Type B pancreatic cell (in vitro differentiated cells): ENCODE results near the gene ZNF503. TPM values are rescaled to one million over a fixed set of nuclear protein-coding genes. Genes with fewer than 3 reads are reported as not detected.
A peak's percentile ranks its signal among the peaks of the same experiment; 100 is the strongest.

Experiments
- DNase-seq: peaks from one replicate; pipeline ENCODE4 v3.0.0; 2021; ENCODE audit warnings: mixed read lengths; ENCODE audit not compliant: unreplicated experiment; ENCODE audit errors: extremely low spot score
- H3K27ac Mint-ChIP-seq: 2 replicates; pipeline ENCODE4 v1.8.0; 2021; ENCODE audit warnings: mild to moderate bottlenecking, mixed read lengths
- H3K27me3 Mint-ChIP-seq: 2 replicates; pipeline ENCODE4 v1.8.0; 2021; ENCODE audit warnings: mixed read lengths
- H3K36me3 Mint-ChIP-seq: 2 replicates; pipeline ENCODE4 v1.8.0; 2021; ENCODE audit warnings: mixed read lengths
- H3K4me1 Mint-ChIP-seq: one replicate; pipeline ENCODE4 v1.8.0; 2021; ENCODE audit warnings: mixed read lengths; ENCODE audit not compliant: unreplicated experiment
- H3K4me3 Mint-ChIP-seq: 2 replicates; pipeline ENCODE4 v1.8.0; 2021; ENCODE audit warnings: mild to moderate bottlenecking, mixed read lengths
- H3K9me3 Mint-ChIP-seq: 2 replicates; pipeline ENCODE4 v1.8.0; 2021; ENCODE audit warnings: mixed read lengths
- total RNA-seq: library from RNA; stranded (reverse); gene quantifications from 2 replicates; pipeline ENCODE4 v1.2.1, GENCODE V29; 2021; ENCODE audit warnings: low replicate concordance
- TF ChIP-seq, protein P1 (sequence below): fragments of 200-600 bp; sonication (generic); conservative IDR thresholded peaks from 2 replicates; pipeline ENCODE4 v1.5.0; 2021; ENCODE audit warnings: antibody characterized with exemption, mild to moderate bottlenecking

ZNF503 gene
- total RNA-seq, 1 donor from 2014 or later: 88.4 TPM

DNA sequence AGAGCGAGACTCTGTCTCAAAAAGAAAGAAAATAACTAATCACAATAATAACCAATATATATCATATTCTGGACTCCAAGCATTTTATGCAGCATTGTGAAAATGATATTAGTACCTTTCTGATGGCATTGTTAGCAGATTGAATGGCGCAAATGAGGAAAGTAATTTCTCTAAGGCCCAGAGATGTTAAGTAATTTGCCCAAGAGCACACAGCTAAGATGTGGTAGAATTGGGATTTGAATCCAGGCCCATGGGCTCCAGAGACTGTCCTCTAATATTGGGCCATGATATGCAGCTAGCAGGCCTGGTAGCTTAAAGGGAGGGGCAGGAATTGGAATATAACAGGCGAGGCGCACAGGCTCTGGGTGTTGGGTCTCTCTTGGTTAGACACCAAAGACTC is 44.1 kb downstream of the ZNF503 start:
- H3K4me3 Mint-ChIP-seq: no peak overlapping the region
- no peak overlapping the region for H3K27ac Mint-ChIP-seq
- no peak for DNase-seq
- peaks cover 7% of the 10 kb centered on the region for H3K27me3 Mint-ChIP-seq
- peaks cover 16% of the 10 kb centered on the region for H3K9me3 Mint-ChIP-seq
- TF ChIP-seq, protein P1, sequence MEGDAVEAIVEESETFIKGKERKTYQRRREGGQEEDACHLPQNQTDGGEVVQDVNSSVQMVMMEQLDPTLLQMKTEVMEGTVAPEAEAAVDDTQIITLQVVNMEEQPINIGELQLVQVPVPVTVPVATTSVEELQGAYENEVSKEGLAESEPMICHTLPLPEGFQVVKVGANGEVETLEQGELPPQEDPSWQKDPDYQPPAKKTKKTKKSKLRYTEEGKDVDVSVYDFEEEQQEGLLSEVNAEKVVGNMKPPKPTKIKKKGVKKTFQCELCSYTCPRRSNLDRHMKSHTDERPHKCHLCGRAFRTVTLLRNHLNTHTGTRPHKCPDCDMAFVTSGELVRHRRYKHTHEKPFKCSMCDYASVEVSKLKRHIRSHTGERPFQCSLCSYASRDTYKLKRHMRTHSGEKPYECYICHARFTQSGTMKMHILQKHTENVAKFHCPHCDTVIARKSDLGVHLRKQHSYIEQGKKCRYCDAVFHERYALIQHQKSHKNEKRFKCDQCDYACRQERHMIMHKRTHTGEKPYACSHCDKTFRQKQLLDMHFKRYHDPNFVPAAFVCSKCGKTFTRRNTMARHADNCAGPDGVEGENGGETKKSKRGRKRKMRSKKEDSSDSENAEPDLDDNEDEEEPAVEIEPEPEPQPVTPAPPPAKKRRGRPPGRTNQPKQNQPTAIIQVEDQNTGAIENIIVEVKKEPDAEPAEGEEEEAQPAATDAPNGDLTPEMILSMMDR: no peak
- H3K4me1 Mint-ChIP-seq: peaks cover 20% of the 10 kb centered on the region
- no peaks in the 10 kb centered on the region for H3K36me3 Mint-ChIP-seq

DNA sequence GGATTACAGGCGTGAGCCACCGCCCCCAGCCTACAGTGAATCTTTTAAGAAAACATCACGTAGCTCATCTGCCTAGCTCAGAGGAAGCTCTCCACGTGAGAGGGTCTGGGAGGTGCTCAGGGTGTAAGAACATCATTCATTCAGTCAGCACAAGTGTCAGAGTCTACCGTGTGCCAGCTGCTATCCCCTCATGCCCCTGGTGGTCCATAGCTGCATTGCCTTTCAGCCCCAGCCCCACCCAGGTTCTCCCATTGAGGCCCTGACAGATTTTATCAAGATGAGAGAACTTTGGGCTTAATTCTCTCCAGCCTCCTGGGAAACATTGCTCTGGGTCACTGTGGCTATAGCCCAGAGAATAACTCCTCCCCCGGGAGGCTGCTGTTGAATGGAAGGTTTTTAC is 45.1 kb downstream of the ZNF503 start:
- Mint-ChIP-seq H3K4me3 (no peak overlapping the region), H3K9me3 (peaks cover 19% of the 10 kb centered on the region), H3K27me3 (peaks cover 9% of the 10 kb centered on the region), H3K36me3 (no peaks in the 10 kb centered on the region), H3K27ac (no peak overlapping the region), H3K4me1 (peaks cover 22% of the 10 kb centered on the region)
- TF ChIP-seq, protein P1: peak; percentile 53
- DNase-seq: no peak

DNA sequence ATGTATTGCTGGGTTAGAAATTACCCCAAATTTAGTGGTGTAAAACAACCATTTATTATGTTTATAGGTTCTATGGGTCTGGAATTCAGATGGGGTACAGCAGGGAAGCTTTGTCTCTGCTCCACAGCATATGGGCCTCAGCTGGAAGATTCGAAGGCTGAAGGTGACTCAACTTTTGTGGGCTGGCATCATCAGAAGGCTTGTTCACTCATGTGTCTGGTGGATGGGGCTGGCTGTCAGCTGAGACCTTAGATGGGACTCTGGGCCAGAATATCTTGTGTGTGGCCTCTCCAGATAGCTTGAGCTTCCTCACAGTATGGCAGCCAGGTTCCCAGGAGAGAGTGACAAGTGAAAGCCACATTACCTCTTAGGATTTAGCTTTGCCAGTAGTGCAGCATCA is 45.9 kb downstream of the ZNF503 start:
- H3K36me3 Mint-ChIP-seq: no peaks in the 10 kb centered on the region
- peaks cover 22% of the 10 kb centered on the region for H3K4me1 Mint-ChIP-seq
- DNase-seq: no peak
- no peak overlapping the region for H3K27ac Mint-ChIP-seq
- H3K9me3 Mint-ChIP-seq: peaks cover 15% of the 10 kb centered on the region
- H3K27me3 Mint-ChIP-seq: peaks cover 9% of the 10 kb centered on the region
- no peak overlapping the region for H3K4me3 Mint-ChIP-seq
- TF ChIP-seq, protein P1: no peak

DNA sequence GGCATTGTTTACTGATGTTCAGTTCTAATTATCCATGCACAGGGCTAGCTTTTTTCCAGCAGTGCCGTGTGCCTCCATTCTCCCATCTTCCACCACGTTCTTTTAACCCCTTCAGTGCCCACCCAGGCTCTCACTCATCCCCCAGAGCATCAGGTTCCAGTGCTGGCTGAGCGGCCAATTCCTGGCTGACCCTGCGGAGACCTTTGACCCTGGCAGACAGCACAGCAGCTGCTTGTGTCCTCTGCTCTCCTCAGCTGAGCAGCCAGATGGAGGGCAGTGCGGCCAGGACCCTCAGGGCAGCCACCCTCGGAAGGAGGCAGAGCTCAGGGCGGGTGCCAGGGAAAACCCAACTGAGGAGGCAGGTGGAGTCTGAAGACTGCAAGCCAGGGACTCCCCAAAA is 48.4 kb downstream of the ZNF503 start:
- Mint-ChIP-seq H3K27me3 (peaks cover 5% of the 10 kb centered on the region), H3K4me3 (no peak overlapping the region), H3K27ac (no peak overlapping the region), H3K4me1 (peaks cover 7% of the 10 kb centered on the region), H3K9me3 (peaks cover 11% of the 10 kb centered on the region), H3K36me3 (no peaks in the 10 kb centered on the region)
- TF ChIP-seq, protein P1: no peak
- DNase-seq: no peak

DNA sequence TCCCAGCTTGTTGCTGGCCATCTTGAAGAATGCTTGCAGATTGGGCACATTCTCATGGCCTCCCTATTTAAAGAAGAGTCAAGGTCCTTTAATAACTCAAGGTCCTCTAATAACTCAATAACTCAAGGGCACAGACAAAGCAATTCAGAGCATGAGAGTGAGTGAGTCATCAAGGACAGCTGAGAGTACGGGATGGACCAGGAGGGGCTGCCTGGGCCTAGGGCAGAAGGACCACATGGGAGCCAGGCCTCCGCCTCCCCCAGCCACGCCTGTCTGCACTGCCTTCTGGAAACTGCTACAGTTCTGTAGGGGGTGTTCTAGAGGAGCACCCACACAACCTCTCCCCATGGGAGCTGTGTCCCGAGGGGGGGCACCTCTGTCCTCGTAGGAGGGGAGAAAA is 48.9 kb downstream of the ZNF503 start:
- H3K27me3 Mint-ChIP-seq: peaks cover 5% of the 10 kb centered on the region
- H3K4me3 Mint-ChIP-seq: no peak overlapping the region
- H3K4me1 Mint-ChIP-seq: peaks cover 8% of the 10 kb centered on the region
- TF ChIP-seq, protein P1: no peak
- no peak for DNase-seq
- H3K9me3 Mint-ChIP-seq: peaks cover 11% of the 10 kb centered on the region
- H3K36me3 Mint-ChIP-seq: no peaks in the 10 kb centered on the region
- no peak overlapping the region for H3K27ac Mint-ChIP-seq

DNA sequence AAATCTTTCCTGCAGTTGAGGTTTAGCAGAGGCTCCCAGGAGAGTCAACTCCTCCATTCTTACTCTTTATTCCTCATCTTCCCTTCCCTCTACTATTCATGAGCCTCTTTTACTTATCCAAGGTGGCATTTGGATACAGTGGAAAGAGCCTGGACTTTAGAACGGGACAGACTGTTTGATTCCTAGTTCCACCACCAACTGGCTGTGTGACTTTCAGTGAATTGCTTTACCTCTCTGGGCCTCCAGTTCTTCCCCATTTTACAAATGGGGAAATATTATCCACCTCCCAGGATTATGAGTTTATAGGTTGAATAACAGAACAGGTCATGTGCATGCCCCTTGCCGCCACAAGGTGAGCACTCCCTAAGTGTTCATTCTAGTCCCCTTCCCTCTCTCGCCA is 49.9 kb downstream of the ZNF503 start:
- H3K27me3 Mint-ChIP-seq: peaks cover 5% of the 10 kb centered on the region
- H3K27ac Mint-ChIP-seq: no peak overlapping the region
- DNase-seq: no peak
- H3K9me3 Mint-ChIP-seq: peaks cover 11% of the 10 kb centered on the region
- TF ChIP-seq, protein P1: no peak
- H3K4me3 Mint-ChIP-seq: no peak overlapping the region
- H3K4me1 Mint-ChIP-seq: peaks cover 16% of the 10 kb centered on the region
- H3K36me3 Mint-ChIP-seq: no peaks in the 10 kb centered on the region
